GM20000 (cell line): ENCODE measurements around the gene FOXI3.

Experiments used
- DNase-seq: peaks from one replicate; pipeline ENCODE4 v3.0.0; 2012; ENCODE audit warnings: low spot score
- TF ChIP-seq, protein P1 (sequence below): IDR thresholded peaks from 2 replicates; pipeline ENCODE4 v1.5.1; 2012; ENCODE audit warnings: mild to moderate bottlenecking, control low read depth; ENCODE audit errors: extremely low read depth, missing control alignments

The FOXI3 gene

DNA sequence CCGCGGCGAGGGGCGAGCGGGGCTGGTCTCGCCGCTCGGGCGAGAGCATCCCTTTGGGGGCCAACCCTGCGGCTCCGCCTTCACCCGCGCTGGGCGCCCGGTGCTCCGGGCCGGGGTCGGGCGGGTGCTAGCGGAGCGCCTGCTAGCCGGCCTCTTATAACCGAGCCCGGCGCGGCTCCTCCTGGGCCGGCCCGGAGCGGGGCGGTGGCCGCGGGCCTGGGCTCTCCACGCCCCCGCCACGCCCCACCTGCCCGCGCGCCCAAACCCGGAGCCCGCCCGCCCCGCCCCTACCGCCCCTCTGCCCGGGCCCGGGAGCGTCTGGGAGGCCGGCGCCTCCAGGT, at the start of gene FOXI3:
TSS of gene FOXI3 (minus strand) at position 129 of the 341 bp plus-strand sequence. CDS start 158 bp downstream, outside the sequence.
- DNase-seq = no peak
- TF ChIP-seq, protein P1, sequence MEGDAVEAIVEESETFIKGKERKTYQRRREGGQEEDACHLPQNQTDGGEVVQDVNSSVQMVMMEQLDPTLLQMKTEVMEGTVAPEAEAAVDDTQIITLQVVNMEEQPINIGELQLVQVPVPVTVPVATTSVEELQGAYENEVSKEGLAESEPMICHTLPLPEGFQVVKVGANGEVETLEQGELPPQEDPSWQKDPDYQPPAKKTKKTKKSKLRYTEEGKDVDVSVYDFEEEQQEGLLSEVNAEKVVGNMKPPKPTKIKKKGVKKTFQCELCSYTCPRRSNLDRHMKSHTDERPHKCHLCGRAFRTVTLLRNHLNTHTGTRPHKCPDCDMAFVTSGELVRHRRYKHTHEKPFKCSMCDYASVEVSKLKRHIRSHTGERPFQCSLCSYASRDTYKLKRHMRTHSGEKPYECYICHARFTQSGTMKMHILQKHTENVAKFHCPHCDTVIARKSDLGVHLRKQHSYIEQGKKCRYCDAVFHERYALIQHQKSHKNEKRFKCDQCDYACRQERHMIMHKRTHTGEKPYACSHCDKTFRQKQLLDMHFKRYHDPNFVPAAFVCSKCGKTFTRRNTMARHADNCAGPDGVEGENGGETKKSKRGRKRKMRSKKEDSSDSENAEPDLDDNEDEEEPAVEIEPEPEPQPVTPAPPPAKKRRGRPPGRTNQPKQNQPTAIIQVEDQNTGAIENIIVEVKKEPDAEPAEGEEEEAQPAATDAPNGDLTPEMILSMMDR = no peak

DNA sequence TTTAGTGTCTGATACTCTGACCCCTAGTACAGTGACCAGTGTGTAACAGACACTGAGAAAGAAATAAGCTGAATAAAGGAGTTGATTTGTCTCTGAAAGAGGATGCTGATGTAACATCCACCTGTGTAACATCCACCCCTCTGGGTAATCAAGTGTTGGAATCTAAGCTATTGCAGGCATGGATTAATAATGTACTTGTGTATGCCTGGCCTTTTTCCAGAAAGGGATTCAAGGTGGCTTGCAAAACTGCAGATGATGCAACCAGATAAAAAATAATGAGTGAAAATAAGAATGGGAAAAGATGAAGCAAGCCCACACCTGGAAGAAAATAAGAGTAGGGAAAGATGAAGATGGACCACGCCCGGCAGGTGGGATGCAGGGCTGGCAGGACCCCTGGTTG, 48.2 kb upstream of the FOXI3 start:
- DNase-seq = no peak
- TF ChIP-seq, protein P1 = no peak

DNA sequence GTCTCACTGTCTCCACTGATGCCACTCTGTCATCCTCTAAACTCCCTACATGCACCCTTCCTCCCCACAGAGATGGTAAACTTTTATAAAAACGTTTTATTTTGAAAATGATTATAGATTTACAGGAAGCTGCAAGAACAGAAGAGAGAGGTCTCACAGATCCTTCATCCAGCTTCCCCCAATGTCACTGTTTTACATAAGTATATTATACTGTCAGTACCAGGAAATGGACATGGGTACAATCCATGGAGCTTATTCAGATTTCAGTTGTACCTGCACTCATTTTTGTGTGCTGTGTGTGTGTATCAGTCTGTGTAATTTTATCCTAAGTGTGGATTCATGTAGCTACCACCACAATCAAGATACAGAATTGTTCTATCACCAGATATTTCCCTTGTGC, 46.7 kb upstream of the FOXI3 start:
- TF ChIP-seq, protein P1 = no peak
- no peak for DNase-seq

DNA sequence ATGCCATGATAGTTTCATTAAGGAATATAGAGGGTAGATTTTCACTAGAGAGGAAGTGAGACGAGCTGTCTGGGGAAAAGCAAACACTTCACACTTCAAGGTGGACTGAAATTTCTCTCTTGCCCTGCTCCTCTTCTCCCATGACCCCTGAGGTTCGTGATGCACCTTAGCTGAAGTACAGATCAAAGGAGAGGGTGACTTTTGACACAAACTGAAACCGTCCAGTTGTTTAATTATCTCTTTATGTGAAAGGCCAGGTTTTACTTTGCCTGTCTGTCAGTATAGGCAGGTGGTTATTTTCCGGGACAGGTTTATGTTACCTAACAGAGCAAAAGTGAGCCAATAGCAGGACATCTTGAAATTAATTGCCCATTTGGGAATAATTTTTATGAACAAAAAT, 41.0 kb upstream of the FOXI3 start:
- DNase-seq = no peak
- TF ChIP-seq, protein P1 = no peak

DNA sequence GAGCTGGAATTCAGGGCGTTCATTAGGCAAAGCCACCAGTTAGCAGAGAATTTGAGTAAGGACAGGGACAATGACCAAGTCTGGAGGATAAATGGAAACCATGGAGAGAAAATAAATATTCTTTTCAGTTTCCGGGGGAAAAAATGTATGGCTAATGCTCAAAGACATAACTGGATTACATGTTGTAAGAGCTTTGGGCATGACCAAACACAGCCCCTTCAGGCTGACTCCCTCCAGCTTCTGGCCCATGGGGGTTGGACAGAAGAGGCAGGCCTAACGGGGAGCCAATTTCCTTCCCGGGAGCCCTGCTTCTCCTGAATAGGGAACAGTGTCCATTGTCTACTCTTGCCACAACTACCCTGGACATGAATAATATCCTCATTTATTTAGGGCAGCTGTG, 39.5 kb upstream of the FOXI3 start:
- TF ChIP-seq, protein P1 = no peak

DNA sequence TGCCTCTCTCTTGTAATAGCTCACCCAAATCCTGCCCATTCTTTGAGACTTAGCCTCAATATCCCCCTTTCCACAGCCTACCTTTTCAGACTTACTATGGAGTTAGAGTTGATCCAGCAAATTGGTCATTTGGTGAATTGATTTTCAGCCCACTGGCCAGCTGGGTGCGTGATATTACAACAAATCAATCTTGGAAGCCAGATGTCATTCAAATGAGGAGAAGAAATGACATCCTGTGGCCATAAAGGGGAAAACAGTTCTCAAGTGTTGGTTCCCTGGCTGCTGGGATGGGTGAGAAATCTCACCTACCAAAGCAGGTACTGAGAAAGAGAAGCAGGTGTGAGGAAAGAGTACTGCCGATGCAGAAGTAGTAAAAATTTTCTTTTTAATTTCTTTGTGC, 36.7 kb upstream of the FOXI3 start:
- DNase-seq = no peak
- TF ChIP-seq, protein P1 = no peak

More for the DNA sequence above, 39.5 kb upstream of the FOXI3 start:
- no peak for DNase-seq

DNA sequence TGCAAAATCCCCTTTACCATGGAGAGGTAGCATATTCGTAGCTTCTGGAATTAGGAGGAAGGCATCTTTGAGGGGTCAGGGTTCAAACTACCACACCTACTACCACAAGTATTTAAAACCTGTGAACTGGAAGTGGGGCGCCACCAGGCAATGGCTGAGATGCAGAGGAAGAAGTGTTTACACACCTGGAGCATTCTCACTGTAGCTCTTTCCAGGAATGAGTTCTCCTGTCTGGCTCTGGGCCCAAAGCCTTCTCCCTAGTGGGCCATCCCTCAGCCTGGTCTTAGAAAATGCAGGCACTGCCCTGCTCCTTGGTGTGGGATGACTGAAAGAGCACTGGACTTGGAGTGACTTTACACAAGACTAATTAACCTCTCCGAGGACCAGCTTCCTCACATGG, 30.7 kb upstream of the FOXI3 start:
- DNase-seq = no peak
- TF ChIP-seq, protein P1 = no peak
